Activated CD8-positive, alpha-beta T cell treated with anti-CD3 and anti-CD28 coated beads for 36 hours (primary cell): ENCODE results near the gene SRSF2. TPM values are rescaled to one million over a fixed set of nuclear protein-coding genes. Genes with fewer than 3 reads are reported as not detected.

Experiments used
- ATAC-seq: fragments of 200-7000 bp; cut with Tn5 transposase; one replicate; pipeline ENCODE4 v1.10.0; 2021; ENCODE audit warnings: mild to moderate bottlenecking, moderate library complexity
- CTCF ChIA-PET: fragments of 350-600 bp; sonication (Branson Sonifier 250); formaldehyde crosslinking; loops from one replicate; lab custom pipeline; 2021; ENCODE audit warnings: antibody characterized with exemption; lab: Charles Lee
- POLR2A ChIA-PET: fragments of 350-600 bp; sonication (Branson Sonifier 250); formaldehyde crosslinking; loops from one replicate; lab custom pipeline; 2021; ENCODE audit warnings: antibody characterized with exemption; lab: Charles Lee
- DNase-seq: peaks from one replicate; pipeline ENCODE4 v3.0.0-alpha.2; 2020
- H3K27ac Mint-ChIP-seq: one replicate; pipeline ENCODE4 v1.8.0; 2021; ENCODE audit warnings: mild to moderate bottlenecking, mixed read lengths
- H3K27me3 Mint-ChIP-seq: one replicate; pipeline ENCODE4 v1.8.0; 2021; ENCODE audit warnings: mixed read lengths
- H3K36me3 Mint-ChIP-seq: one replicate; pipeline ENCODE4 v1.8.0; 2021; ENCODE audit warnings: low read depth, mixed read lengths
- H3K4me1 Mint-ChIP-seq: one replicate; pipeline ENCODE4 v1.8.0; 2021; ENCODE audit warnings: low read depth, mixed read lengths
- H3K4me3 Mint-ChIP-seq: one replicate; pipeline ENCODE4 v1.8.0; 2021; ENCODE audit warnings: mild to moderate bottlenecking, moderate library complexity, mixed read lengths
- H3K9me3 Mint-ChIP-seq: one replicate; pipeline ENCODE4 v1.8.0; 2021; ENCODE audit warnings: mixed read lengths
- intact Hi-C: fragments of 100-400 bp; cut with micrococcal nuclease; formaldehyde crosslinking; loops from one replicate; pipeline ENCODE4 v1.10.0; 2022
- total RNA-seq, 2 experiments: library from RNA; stranded (reverse); gene quantifications; one replicate each; pipeline ENCODE4 v1.2.3, GENCODE V29; 2021
- TF ChIP-seq, protein P1 (sequence below): fragments of 200-600 bp; IDR thresholded peaks from one replicate; pipeline ENCODE4 v1.8.0; 2022; ENCODE audit warnings: antibody characterized with exemption, mild to moderate bottlenecking

The SRSF2 gene
- total RNA-seq, 2 experiments from 2014 or later = 344 to 364 TPM

DNA sequence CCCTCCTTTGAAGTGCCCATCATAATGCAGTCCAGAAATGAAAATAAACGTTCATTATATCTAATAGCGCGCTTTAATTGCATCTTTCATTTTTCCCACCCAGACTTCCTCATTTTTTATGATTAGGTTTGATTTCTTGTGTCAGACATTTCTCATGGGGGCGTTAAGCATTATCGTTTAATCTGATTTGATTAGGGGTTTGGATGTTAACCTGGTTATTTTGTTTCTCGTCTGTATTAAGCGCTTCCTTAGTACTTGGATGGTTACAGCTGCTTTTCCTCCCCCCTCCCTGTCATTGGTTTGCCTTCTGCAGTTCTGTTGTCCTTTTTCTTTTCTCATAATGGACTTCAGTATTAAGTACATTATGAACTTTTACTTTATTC is 1.3 kb upstream of the SRSF2 start:
- peak overlapping the region; percentile 86 for H3K4me3 Mint-ChIP-seq
- intact Hi-C loops = no loop called here
- DNase-seq (no peak), ATAC-seq (no peak)
- peaks cover 42% of the 10 kb centered on the region for H3K36me3 Mint-ChIP-seq
- TF ChIP-seq, protein P1, sequence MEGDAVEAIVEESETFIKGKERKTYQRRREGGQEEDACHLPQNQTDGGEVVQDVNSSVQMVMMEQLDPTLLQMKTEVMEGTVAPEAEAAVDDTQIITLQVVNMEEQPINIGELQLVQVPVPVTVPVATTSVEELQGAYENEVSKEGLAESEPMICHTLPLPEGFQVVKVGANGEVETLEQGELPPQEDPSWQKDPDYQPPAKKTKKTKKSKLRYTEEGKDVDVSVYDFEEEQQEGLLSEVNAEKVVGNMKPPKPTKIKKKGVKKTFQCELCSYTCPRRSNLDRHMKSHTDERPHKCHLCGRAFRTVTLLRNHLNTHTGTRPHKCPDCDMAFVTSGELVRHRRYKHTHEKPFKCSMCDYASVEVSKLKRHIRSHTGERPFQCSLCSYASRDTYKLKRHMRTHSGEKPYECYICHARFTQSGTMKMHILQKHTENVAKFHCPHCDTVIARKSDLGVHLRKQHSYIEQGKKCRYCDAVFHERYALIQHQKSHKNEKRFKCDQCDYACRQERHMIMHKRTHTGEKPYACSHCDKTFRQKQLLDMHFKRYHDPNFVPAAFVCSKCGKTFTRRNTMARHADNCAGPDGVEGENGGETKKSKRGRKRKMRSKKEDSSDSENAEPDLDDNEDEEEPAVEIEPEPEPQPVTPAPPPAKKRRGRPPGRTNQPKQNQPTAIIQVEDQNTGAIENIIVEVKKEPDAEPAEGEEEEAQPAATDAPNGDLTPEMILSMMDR = no peak
- no peaks in the 10 kb centered on the region for H3K27me3 Mint-ChIP-seq
- H3K9me3 Mint-ChIP-seq = no peaks in the 10 kb centered on the region
- peak overlapping the region; percentile 99 for H3K27ac Mint-ChIP-seq
- peaks cover 29% of the 10 kb centered on the region for H3K4me1 Mint-ChIP-seq
- CTCF ChIA-PET = interaction anchor here (3.1 kb wide), 1 partner anchor 24 kb away, joined by 13 read pairs; no protein-coding TSS in a partner anchor
- POLR2A ChIA-PET = interaction anchor here (0.9 to 8.8 kb wide), 10 partner anchors 8 to 180 kb away, joined by 3 to 184 read pairs (median 5); partner anchors contain the start of genes JMJD6, METTL23 and MXRA7

DNA sequence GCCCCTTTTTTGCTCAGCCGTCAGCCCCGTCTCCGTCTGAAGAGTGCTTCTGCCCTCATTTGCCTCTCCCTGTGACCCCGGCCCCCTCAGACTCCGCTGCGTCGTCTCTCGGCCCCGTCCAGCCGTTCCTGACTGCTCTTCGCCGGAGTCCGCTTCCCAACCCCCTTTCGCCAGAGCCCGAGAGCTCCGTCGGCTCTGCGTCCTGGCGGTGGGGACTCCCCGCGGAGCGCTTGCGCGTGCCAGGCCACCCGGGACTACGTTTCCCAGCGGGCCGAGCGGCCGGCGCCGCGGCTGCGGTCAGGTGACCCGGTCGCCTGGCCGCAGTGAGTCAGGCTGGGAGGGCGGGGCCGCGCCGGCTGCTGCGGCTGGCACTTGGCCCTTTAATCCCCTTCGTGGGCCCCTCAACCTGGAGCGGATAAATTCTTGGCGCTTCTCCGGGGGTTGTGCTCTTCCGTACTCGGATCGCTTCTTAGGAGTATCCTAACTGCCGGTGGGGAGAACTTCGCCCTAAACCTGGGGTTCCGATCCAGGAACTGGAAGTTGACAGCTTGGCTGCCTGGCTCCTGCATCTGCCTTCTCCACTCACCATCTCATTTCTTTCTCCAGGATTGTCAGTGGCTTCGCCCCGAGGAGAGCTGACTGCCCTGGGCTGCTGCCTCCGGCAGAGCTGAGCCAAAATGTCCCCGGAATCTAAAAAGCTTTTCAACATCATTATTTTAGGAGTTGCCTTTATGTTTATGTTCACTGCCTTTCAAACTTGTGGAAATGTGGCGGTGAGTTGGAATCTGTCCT is 741 bp upstream of the SRSF2 start, which contains the start of gene MFSD11:
MFSD11 (plus strand) TSS at position 444 of the 792 bp plus-strand sequence; CDS start at position 678, 234 bp downstream.
- peak within 1 kb of the TSS; percentile 86 for H3K4me3 Mint-ChIP-seq
- H3K9me3 Mint-ChIP-seq = no peaks in the 10 kb centered on the region
- peak within 1 kb of the TSS; percentile 99 for H3K27ac Mint-ChIP-seq
- intact Hi-C loops = no loop called here
- H3K4me1 Mint-ChIP-seq = peaks cover 33% of the 10 kb centered on the region
- no peaks in the 10 kb centered on the region for H3K27me3 Mint-ChIP-seq
- ATAC-seq (peak; percentile 60), DNase-seq (peak; percentile 93)
- peaks cover 48% of the 10 kb centered on the region for H3K36me3 Mint-ChIP-seq
- POLR2A ChIA-PET = interaction anchor here (0.5 to 8.8 kb wide), 12 partner anchors 8 to 470 kb away, joined by 3 to 184 read pairs (median 5); partner anchors contain the start of genes JMJD6, METTL23 and MXRA7
- CTCF ChIA-PET = interaction anchor here (3.1 kb wide), 1 partner anchor 23 kb away, joined by 13 read pairs; no protein-coding TSS in a partner anchor
- TF ChIP-seq, protein P1 = no peak

DNA sequence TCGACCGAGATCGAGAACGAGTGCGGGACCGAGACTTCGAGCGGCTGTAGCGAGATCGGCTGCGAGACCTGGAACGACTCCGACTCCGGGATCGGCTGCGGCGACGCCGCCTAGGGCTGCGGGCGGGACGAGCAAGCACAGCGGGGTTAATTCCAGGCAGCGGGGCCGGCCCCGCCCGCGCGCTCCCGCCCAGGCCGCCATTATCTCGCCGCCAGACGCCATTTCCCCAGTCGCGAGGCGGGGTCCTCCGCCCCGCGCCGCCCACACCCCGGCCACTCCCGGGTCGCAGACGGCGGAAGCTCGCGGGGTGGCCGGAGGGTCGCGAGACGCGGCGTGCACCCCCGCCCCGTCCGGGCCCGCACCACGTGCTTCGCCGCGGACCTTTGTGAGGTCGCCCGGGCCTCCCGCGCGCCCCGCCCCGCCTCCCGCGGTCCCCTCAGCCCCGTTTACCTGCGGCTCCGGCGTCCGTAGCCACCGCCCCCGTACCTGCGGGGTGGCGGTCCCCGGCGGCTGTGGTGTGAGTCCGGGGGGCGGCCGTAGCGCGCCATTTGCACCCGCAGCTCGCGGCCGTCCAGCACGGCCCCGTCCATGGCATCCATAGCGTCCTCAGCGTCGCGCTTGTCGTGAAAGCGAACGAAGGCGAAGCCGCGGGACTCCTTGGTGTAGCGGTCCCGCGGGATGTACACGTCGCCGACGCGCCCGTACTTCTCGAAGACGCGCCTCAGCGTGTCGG is 616 bp downstream of the SRSF2 start:
- DNase-seq = peak; percentile 71
- Mint-ChIP-seq H3K36me3 (peaks cover 52% of the 10 kb centered on the region), H3K27me3 (no peaks in the 10 kb centered on the region), H3K4me1 (peaks cover 39% of the 10 kb centered on the region), H3K4me3 (peak overlapping the region; percentile 86), H3K27ac (peak overlapping the region; percentile 99), H3K9me3 (no peaks in the 10 kb centered on the region)
- ChIA-PET POLR2A (interaction anchor here (0.8 to 8.8 kb wide), 10 partner anchors 11 to 212 kb away, joined by 3 to 184 read pairs (median 10); partner anchors contain the start of genes JMJD6, METTL23 and MXRA7), CTCF (interaction anchor here (5.9 kb wide), 1 partner anchor 23 kb away, joined by 31 read pairs; no protein-coding TSS in a partner anchor)
- TF ChIP-seq, protein P1 = peak; percentile 5
- intact Hi-C loops = no loop called here
- ATAC-seq = peak; percentile 7

DNA sequence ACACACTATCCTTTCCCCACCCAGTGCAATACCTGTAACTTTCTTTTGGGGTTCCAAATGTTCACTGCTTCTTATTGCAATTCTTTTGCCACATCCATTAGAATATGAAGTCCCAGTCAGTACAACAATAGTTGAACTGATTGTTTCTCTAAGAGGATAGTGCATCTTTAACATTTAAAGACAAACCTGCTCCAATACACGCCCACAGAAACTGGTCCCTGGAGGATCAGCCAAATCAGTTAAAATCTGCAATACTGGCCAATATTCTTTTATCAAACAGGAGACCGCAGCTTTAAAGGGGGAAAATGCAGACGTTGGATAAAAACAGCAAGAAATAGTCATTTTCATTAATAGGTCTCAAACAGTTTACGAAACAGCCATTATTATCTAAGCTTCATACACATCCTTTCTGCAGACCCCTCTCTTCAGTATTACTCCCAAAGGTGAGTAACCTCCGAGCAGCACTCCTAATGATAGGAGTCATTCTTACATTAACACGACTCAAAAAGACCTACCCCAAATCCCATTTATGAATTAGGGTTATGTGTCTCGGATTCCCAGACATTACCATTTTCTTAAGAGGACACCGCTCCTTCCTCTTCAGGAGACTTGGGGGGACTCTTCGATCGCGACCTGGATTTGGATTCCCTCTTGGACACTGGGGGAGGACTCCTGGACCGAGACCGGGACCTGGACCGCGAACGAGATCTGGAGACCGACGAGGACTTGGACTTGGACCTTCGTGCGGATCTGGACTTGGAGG is 1.4 kb downstream of the SRSF2 start:
- intact Hi-C loops = no loop called here
- ChIA-PET POLR2A (interaction anchor here (0.6 to 8.8 kb wide), 15 partner anchors 8 to 876 kb away, joined by 3 to 184 read pairs (median 6); partner anchors contain the start of genes JMJD6, METTL23 and MXRA7), CTCF (interaction anchor here (1.0 to 5.9 kb wide), 2 partner anchors 8 to 22 kb away, joined by 4 to 31 read pairs; no protein-coding TSS in a partner anchor)
- DNase-seq (no peak), ATAC-seq (no peak)
- Mint-ChIP-seq H3K4me3 (peak overlapping the region; percentile 86), H3K4me1 (peaks cover 43% of the 10 kb centered on the region), H3K27ac (peak overlapping the region; percentile 92), H3K36me3 (peaks cover 57% of the 10 kb centered on the region), H3K27me3 (no peaks in the 10 kb centered on the region), H3K9me3 (no peaks in the 10 kb centered on the region)
- TF ChIP-seq, protein P1 = peak; percentile 4
